ENCODE data around the gene PLA2G15. TPM values are rescaled to one million over a fixed set of nuclear protein-coding genes. Genes with fewer than 3 reads are reported as not detected.
"Not testable (repeated sequence)": the region's sequence is repeated elsewhere in the genome, so short reads cannot be mapped to it uniquely, and the experiment has no call there.

Gene PLA2G15
- total RNA-seq, 1 donor from 2014 or later, result 17.1 TPM

- no peak for TF ChIP-seq CTCF (conservative IDR thresholded peaks at IDR 0.05; ENCODE audit: low read depth, low read length)
- DNase-seq (ENCODE audit: low read depth), result no peak
- H3K4me3 ChIP-seq (ENCODE audit: low read depth, low read length), result no peak overlapping the region
Observed at GRCh38 chr16:68284847-68285246, 39.7 kb downstream of the PLA2G15 start.

GRCh38 chr16:68285683-68286082 is 40.5 kb downstream of the PLA2G15 start:
- H3K4me3 ChIP-seq (ENCODE audit: low read depth, low read length), result no peak overlapping the region
- DNase-seq (ENCODE audit: low read depth), result no peak
- TF ChIP-seq CTCF (conservative IDR thresholded peaks at IDR 0.05; ENCODE audit: low read depth, low read length), result no peak

GRCh38 chr16:68286153-68287074 is 41.2 kb downstream of the PLA2G15 start:
- no peak overlapping the region for H3K4me3 ChIP-seq (ENCODE audit: low read depth, low read length)
- no peak for TF ChIP-seq CTCF (conservative IDR thresholded peaks at IDR 0.05; ENCODE audit: low read depth, low read length)
- DNase-seq (ENCODE audit: low read depth), result no peak

- DNase-seq (ENCODE audit: low read depth), result no peak
- TF ChIP-seq CTCF (conservative IDR thresholded peaks at IDR 0.05; ENCODE audit: low read depth, low read length), result no peak
Observed at GRCh38 chr16:68287276-68288251, 42.4 kb downstream of the PLA2G15 start.

GRCh38 chr16:68288252-68288650 is 43.1 kb downstream of the PLA2G15 start:
- TF ChIP-seq CTCF (conservative IDR thresholded peaks at IDR 0.05; ENCODE audit: low read depth, low read length), result no peak
- H3K4me3 ChIP-seq (ENCODE audit: low read depth, low read length), result no peak overlapping the region
- DNase-seq (ENCODE audit: low read depth), result no peak

More at GRCh38 chr16:68287276-68288251, 42.4 kb downstream of the PLA2G15 start:
- no peak overlapping the region for H3K4me3 ChIP-seq (ENCODE audit: low read depth, low read length)

GRCh38 chr16:68288796-68289195 is 43.6 kb downstream of the PLA2G15 start:
- DNase-seq (ENCODE audit: low read depth), result not testable (repeated sequence)

GRCh38 chr16:68289202-68289601 is 44.0 kb downstream of the PLA2G15 start:
- no peak for DNase-seq (ENCODE audit: low read depth)
- no peak overlapping the region for H3K4me3 ChIP-seq (ENCODE audit: low read depth, low read length)
- no peak for TF ChIP-seq CTCF (conservative IDR thresholded peaks at IDR 0.05; ENCODE audit: low read depth, low read length)

More at GRCh38 chr16:68288796-68289195, 43.6 kb downstream of the PLA2G15 start:
- not testable (repeated sequence) for H3K4me3 ChIP-seq (ENCODE audit: low read depth, low read length)
